H4 (cell line): ENCODE results near the gene BABAM2. TPM values are rescaled to one million over a fixed set of nuclear protein-coding genes. Genes with fewer than 3 reads are reported as not detected.

ENCODE experiments used
- DNase-seq: peaks from one replicate; pipeline ENCODE4 v3.0.0-alpha.2; 2015; ENCODE audit warnings: low spot score
- total RNA-seq: library from RNA; depleted of rRNA; stranded (reverse); fragments of >200 nt; shearing (Covaris generic); gene quantifications from 2 replicates; pipeline ENCODE4 v1.2.3, GENCODE V29; 2014

Gene BABAM2
- total RNA-seq, 1 experiment from 2014 or later = 20.7 TPM

DNA sequence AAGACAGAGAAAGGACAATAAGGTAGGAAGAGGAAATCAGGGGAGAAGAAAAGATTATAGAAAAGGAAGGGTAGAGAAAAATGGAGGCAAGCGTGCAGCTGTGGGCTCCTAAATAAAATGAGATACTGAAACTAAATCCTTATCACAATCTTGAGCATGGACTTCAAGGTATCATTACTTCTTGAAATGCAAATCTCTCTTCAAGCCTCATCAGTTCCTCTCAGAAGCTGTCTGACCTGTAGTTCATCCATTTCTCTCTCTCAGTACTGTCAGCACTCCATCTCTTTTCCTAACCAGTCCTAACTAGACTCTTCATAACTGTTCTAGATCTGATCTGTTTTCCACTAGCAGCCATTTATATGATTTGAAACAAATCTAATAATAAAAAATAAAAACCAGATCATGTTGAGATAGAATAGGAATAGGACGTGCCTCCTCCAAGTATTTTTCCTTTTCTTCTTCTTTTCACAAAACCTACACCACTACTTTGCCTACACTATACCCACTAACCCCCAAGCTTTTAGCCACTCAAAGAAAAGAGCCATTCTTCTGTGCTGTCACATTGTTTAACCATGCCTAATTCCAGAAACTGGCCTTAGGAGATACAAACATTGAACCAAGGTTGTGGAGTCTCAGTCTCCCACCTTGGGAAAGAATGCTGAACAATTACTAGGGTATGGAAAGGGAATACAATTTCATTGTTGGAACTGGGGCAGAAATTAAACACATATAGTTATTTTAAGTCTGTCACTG lies 21.1 kb downstream of the BABAM2 start:
- no peak for DNase-seq

DNA sequence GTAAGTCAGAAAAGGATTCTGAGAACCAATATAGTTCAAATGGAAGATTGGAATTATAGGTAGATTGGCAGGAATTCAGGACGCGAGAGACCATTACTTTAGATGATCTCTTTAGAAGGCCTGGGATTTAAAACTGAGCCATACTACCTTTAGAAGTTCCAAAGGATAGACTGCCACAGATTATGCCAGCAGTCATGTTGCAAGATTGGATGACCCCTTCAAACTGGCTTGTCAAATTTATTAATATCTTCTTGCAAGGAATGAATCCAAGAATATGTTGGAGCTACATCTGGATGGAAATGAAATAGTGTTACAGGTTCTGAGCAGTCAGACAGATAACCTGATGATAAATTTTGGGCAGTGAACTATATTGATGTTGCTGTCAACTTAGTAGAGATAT lies 22.0 kb downstream of the BABAM2 start:
- no peak for DNase-seq

DNA sequence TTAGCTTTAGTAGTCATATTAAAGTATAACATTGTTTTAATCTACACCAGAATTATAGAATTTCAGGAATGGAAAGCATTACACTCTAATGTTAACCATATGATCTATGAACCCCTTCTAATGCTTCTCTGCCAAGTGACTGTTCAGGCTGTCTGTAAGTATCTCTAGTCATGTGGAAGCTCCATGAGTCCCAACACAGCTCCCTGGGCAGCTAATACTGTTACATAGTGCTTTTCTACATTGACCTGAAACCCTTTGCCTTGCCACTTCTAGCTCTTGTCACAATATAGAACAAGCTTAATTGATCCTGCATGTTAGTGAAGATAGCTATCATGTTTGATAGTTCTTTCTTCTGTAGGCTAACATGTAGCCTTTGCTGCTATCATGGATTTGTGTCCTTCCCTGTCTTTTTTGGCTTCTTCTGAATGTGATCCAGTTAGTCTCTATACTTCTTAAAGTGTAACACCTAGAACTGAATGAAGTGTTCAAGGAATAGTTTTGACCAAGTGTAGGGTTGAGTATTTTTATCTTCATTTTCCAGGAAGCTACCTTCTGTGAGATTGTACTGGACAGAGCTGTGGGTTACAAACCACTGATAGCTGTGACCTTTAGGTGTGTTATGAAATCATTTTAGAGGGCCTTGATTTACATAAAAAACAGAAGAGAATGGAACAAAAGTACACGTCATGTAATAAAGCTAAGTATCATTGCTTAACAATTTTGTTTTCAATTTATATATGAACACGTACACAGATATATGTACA lies 23.7 kb downstream of the BABAM2 start:
- no peak for DNase-seq

DNA sequence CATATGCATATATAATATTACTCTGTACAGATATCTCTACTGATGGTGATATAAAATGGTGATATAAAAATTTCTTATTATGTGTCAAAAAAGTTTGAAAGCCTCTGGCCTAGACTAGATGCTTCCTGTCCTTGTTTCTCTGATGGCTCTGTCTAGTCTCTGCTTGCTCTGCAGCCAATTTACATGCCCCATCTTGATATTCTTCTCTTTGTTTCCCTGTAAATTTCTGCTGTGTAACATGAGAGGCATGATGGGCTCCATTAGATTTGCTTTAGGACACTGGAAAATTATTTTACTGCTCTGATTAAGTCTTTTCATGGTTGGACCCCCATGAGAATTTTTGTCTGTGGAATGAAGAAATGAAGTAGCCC lies 24.3 kb downstream of the BABAM2 start:
- DNase-seq = no peak

GRCh38 chr2:27915191-27915590 lies 24.7 kb downstream of the BABAM2 start:
- DNase-seq = no peak

- no peak for DNase-seq
Observed at GRCh38 chr2:27915874-27916273, 25.3 kb downstream of the BABAM2 start.

DNA sequence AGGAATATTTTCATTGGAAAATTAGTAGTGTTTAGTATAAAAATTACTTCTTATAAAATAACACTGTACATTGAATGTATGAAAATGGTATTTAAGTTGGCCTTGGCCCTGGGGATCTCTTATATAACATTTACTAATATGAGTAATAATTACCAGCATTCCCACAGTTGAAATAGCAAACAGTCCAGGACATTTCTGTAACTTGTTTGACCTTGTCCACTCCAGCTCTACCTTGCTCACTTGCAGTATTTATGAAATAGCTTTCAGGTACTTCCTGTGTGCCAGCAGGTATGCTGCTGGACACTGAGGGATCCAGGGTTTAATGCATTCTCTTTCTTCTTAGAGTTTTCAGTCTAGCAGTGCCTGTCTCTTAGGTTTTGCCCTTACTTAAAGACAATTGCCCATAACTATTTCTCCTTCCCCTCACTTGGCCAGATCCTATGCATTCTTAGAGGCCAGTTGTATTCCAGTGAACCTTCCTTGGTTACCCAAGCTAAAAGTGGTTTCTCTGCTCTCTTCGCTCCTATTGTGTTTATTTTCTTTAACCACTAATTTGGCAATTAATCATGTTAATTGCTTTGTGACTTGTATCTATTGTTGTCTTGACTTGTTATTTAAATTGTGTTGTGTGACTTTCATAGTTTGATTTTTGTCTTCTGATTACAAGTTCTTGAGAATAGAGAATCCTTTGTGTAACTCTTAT lies 25.9 kb downstream of the BABAM2 start:
- no peak for DNase-seq

DNA sequence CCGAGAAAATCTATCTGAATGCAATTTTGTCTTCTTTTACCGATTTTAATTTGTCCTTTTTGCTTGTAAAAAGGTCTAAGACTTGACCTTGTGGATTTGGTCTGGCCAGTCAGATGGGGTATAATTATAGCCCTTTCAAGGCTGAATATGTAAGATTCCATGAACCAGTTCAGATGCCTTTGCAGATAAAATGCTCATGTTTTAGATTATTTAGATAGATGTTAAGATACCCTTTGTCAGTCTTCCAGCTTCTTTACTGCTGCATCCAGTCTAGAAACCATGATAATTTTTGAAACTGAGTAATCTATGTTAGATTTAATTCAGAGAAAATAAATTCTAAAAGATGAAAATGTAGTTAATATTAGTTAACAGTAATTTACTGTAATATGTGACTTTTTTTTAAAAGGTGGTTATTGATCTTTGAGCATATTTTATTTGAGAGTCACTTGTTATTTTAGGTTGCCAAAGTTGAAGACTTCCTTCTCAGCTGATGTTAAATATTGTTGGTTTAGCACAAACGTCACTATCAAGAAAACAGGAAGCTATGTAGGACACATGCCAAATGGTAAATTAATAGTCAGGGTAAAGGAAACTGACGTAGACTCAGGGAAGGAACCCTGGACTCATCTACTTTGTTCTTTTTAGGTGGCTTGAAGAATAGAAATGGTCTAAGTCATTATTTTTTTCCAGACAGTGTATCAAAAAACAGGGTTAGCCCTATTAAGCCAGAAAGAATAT lies 29.8 kb downstream of the BABAM2 start:
- no peak for DNase-seq

GRCh38 chr2:27921424-27921823 lies 30.9 kb downstream of the BABAM2 start:
- DNase-seq = no peak

DNA sequence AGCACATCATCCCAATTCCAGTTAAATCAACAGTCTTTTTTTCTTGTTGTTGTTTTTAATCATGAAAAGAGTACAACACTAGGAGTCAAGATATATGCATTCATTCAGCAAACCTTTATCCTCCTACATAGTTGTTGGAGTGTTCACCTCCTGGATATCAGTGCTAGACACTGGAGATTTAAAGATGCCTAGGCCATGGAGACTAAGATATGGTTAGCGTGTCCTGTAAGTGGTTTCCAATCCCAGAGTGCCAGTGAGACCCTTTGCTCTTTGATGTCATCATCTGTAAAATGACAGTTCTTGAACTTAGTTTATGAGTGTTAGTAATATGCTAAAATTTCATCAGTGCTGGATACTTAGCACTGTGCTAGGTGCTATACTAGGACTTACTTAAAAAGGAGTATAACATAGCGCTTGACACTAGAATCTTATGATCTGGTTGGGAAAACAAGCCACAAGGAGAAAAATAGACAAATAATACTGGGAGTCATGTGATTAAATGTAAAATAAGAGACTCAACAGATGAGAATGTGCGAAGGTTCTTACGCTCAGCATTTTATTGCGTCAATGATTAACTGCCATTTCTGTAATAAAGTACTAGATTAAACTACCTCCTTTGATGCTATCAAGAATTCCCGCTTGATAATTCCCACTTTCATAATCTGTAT lies 31.5 kb downstream of the BABAM2 start:
- DNase-seq = no peak

DNA sequence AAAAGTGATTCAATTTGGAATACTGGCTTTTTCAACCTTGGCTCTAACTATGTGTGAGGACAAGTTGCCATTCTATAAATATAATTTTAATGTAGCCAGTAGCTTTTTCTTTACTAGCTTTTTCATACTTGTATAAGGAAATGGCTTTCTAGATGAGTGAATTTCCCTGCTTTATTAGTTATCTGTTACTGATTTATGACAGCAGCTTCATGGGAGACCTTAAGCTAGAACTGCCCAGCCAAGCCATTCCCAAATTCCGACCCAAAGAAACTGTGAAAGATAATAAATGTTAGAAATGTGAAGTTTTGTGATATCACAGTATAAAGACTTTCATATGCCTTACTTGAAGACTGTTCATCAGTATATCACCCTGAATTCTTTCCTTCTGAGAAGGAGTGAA lies 32.3 kb downstream of the BABAM2 start:
- DNase-seq = no peak

DNA sequence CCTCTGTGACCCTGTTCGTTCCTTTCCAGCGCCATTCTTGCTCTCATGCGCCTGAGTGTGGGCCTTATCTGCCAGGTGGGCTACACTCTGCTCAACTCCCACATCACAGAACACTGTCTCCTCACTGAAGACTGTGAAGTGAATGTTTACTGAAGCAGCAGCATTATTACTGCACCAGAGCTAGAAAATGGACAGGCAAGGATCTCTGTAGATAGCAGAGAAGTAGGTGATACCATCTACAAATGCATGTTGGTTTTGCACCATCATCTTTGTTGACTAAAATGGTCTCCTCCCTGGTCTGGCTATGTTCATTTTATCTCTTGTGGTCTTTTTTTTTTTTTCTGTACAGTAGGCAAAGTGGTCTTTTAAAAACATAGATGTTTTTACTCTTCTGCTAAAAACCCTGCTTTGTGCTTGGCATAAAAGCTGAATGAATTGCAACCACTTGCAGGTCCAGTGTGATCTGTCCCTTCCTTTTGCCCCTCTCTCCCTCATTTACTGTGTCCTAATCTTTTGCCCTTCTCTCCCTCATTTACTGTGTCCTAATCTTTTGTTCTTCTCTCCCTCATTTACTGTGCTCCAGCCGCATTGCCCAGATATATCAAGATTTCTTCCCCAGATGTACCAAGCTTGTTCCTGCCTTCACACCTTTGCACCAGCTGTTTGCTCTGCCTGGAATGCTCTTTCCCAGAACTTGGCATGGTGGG lies 35.4 kb downstream of the BABAM2 start:
- DNase-seq = no peak

- no peak for DNase-seq
Observed at GRCh38 chr2:27929916-27930486, 39.5 kb downstream of the BABAM2 start.

DNA sequence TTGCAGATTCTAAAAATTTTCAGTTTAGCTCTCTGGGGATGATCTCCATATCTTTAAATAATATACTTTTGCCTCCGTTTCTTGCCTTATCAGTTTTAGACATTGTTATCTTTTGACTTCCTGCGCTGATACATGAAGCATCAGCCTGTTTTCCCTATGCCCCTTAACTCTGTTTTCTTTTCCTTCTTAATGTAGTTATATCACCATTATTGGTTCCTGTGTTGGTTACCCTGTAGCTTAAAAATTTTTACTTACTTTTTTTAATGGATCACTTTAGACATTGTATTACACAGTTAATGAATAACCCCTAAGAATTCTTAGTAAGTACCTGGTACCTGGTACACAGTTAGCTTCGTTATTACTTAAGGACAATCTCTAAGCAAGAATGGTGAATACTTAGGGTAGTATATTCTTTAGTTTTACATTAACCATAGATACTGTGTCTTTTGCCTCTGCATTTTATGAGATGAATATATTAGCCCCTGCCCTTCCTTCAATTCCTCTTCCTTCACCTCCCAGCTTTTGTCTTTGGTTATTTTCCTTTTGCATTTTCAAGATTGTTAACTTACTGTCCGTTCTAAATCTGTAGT lies 40.9 kb downstream of the BABAM2 start:
- DNase-seq = no peak

GRCh38 chr2:27932396-27932795 lies 41.9 kb downstream of the BABAM2 start:
- DNase-seq = no peak

GRCh38 chr2:27935026-27935425 lies 44.5 kb downstream of the BABAM2 start:
- no peak for DNase-seq

DNA sequence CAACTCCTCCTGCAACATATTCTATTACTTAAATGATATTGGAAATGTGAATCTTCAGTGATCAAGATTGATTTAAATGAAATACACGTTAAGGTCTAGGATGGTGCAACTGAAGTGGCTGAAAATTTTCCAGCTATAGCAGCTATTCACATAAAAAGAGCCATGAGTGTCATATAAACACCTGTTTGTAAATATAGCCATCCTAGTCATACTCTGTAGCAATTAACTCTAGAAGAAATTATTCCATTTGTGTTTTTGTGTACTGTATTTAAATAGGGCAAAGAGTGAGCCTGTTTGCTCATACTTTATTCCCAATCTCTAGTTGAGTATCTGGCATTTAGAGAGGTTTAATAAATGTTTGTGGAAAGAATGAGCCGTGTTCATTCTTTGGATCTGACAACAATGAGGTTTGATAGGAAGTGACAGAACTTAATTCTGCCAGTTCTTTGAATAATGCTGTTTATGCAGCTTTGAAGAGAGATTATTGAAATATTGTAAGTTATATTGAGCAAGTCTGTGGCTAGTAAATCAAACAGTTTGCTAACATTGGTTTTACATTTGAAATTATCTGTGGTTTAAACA lies 49.7 kb downstream of the BABAM2 start:
- no peak for DNase-seq

- DNase-seq = no peak
Observed at GRCh38 chr2:27940982-27941381, 50.5 kb downstream of the BABAM2 start.

- no peak for DNase-seq
Observed at GRCh38 chr2:27942612-27943547, 52.4 kb downstream of the BABAM2 start.
